B cell (primary cell): Measurements from ENCODE around the gene NPS. TPM values are rescaled to one million over a fixed set of nuclear protein-coding genes. Genes with fewer than 3 reads are reported as not detected.

ENCODE experiments used
- ATAC-seq: fragments of 200-7000 bp; cut with Tn5 transposase; one replicate; pipeline ENCODE4 v1.10.0; 2021; ENCODE audit warnings: low read depth, mild to moderate bottlenecking, moderate number of reproducible peaks, moderate library complexity
- CTCF ChIA-PET: fragments of 350-600 bp; sonication (Branson Sonifier 250); formaldehyde crosslinking; loops from one replicate; lab custom pipeline; 2021; ENCODE audit warnings: antibody characterized with exemption, inconsistent platforms; lab: Charles Lee
- POLR2A ChIA-PET: fragments of 350-600 bp; sonication (Branson Sonifier 250); formaldehyde crosslinking; loops from one replicate; lab custom pipeline; 2021; ENCODE audit warnings: antibody characterized with exemption; lab: Charles Lee
- DNase-seq: peaks from one replicate; pipeline ENCODE4 v3.0.0; 2013
- H2AFZ ChIP-seq: 2 replicates; pipeline ENCODE4 v1.6.1; 2012; ENCODE audit warnings: mild to moderate bottlenecking, low read depth, low read length; ENCODE audit not compliant: insufficient read depth, poor library complexity, severe bottlenecking
- H3K27ac ChIP-seq, 2 donors: 1 replicate in 1 of 2; 2 replicates in 1 of 2; pipeline ENCODE4 v1.5.1; 2012 to 2013; ENCODE audit warnings: low read length in 2 of 2, mild to moderate bottlenecking in 2 of 2, moderate library complexity in 1 of 2
- H3K27me3 ChIP-seq, 4 experiments: fragments of 200-600 bp in 1 of 4; sonication (generic) in 1 of 4; replicated peaks in 1 of 4; 1 replicate in 2 of 4; 2 replicates in 2 of 4; pipeline versions ENCODE4 v1.6.1 to v1.7.0; 2013 to 2016; ENCODE audit warnings: low read length in 3 of 4, mild to moderate bottlenecking in 2 of 4, mixed read lengths in 1 of 4, moderate library complexity in 1 of 4; ENCODE audit not compliant: insufficient read depth in 4 of 4, control insufficient read depth in 3 of 4; ENCODE audit errors: control extremely low read depth in 1 of 4
- H3K36me3 ChIP-seq, 2 experiments: replicated peaks in 1 of 2; 1 replicate in 1 of 2; 2 replicates in 1 of 2; pipeline versions ENCODE4 v1.6.1 to v1.7.1; 2013; ENCODE audit warnings: low read length in 1 of 2; ENCODE audit not compliant: insufficient read depth in 2 of 2, control insufficient read depth in 1 of 2; ENCODE audit errors: control extremely low read depth in 1 of 2, extremely low read depth in 1 of 2
- H3K4me1 ChIP-seq, 2 donors: fragments of 200-600 bp in 1 of 2; sonication (generic) in 1 of 2; 1 replicate in 1 of 2; 2 replicates in 1 of 2; pipeline versions ENCODE4 v1.5.1 to v1.6.1; 2013 to 2017; ENCODE audit warnings: low read length in 2 of 2; ENCODE audit not compliant: control insufficient read depth in 2 of 2, insufficient read depth in 2 of 2
- H3K4me2 ChIP-seq: replicated peaks from 2 replicates; pipeline ENCODE3; 2012; ENCODE audit warnings: mild to moderate bottlenecking, low read depth, low read length; ENCODE audit not compliant: poor library complexity, severe bottlenecking
- H3K4me3 ChIP-seq, 5 experiments: fragments of 200-600 bp in 1 of 5; sonication (generic) in 1 of 5; 1 replicate in 3 of 5; 2 replicates in 2 of 5; pipeline versions ENCODE4 v1.5.1 to v1.7.0; 2011 to 2016; ENCODE audit warnings: low read length in 4 of 5, mild to moderate bottlenecking in 4 of 5, low read depth in 2 of 5, control low read depth in 1 of 5, moderate library complexity in 1 of 5; ENCODE audit not compliant: insufficient read depth in 1 of 5; ENCODE audit errors: control extremely low read depth in 1 of 5, extremely low read depth in 1 of 5
- H3K79me2 ChIP-seq: fragments of 200-600 bp; sonication (generic); one replicate; pipeline ENCODE4 v1.6.0; 2016; ENCODE audit warnings: low read length; ENCODE audit not compliant: control insufficient read depth, insufficient read depth
- H3K9ac ChIP-seq: fragments of 200-600 bp; sonication (generic); 2 replicates; pipeline ENCODE4 v1.6.1; 2017; ENCODE audit warnings: mild to moderate bottlenecking, low read length, moderate library complexity
- H3K9me3 ChIP-seq, 3 donors: one replicate each; pipeline versions ENCODE4 v1.6.1 to v1.7.1; 2013; ENCODE audit warnings: low read length in 2 of 3; ENCODE audit not compliant: control insufficient read depth in 2 of 3, insufficient read depth in 1 of 3; ENCODE audit errors: control extremely low read depth in 1 of 3
- H4K20me1 ChIP-seq: 2 replicates; pipeline ENCODE4 v1.6.0; 2012; ENCODE audit warnings: mild to moderate bottlenecking, low read length; ENCODE audit not compliant: insufficient read depth, control insufficient read depth, poor library complexity, severe bottlenecking
- H3K27ac Mint-ChIP-seq: one replicate; pipeline ENCODE4 v1.8.0; 2021; ENCODE audit warnings: mixed read lengths
- H3K27me3 Mint-ChIP-seq: one replicate; pipeline ENCODE4 v1.8.0; 2021; ENCODE audit warnings: mixed read lengths
- H3K4me1 Mint-ChIP-seq: one replicate; pipeline ENCODE4 v1.8.0; 2021; ENCODE audit warnings: mixed read lengths
- H3K4me3 Mint-ChIP-seq: one replicate; pipeline ENCODE4 v1.8.0; 2021; ENCODE audit warnings: mixed read lengths
- H3K9me3 Mint-ChIP-seq: one replicate; pipeline ENCODE4 v1.8.0; 2022; ENCODE audit warnings: mixed read lengths; ENCODE audit not compliant: insufficient read depth
- CTCF ChIP-seq: fragments of 200-600 bp; IDR thresholded peaks from one replicate; pipeline ENCODE4 v1.8.0; 2022; ENCODE audit warnings: antibody characterized with exemption, mild to moderate bottlenecking
- EZH2 ChIP-seq: IDR thresholded peaks from 2 replicates; pipeline ENCODE4 v1.6.1; 2012; ENCODE audit warnings: borderline replicate concordance, low read depth, mild to moderate bottlenecking, moderate library complexity, low read length; ENCODE audit not compliant: insufficient read depth, poor library complexity, severe bottlenecking
- WGBS: methylation state at CpG from one replicate; pipeline ENCODE4 v1.1.5; 2013; ENCODE audit warnings: missing lambda C conversion rate; ENCODE audit not compliant: insufficient coverage; 5-methylcytosine and 5-hydroxymethylcytosine counted together
- intact Hi-C: fragments of 100-400 bp; cut with micrococcal nuclease; formaldehyde crosslinking; loops from one replicate; pipeline ENCODE4 v1.10.0; 2022
- polyA plus RNA-seq: library from polyadenylated mRNA; depleted of rRNA; stranded (reverse); fragments of >200 nt; gene quantifications from 2 replicates; pipeline ENCODE4 v1.2.3, GENCODE V29; 2012
- total RNA-seq, 2 donors: library from RNA; stranded (reverse); fragments of 120-200 nt in 1 of 2; gene quantifications; 1 replicate in 1 of 2; 2 replicates in 1 of 2; pipeline versions ENCODE4 v1.2.3 to v1.2.4, GENCODE V29; 2013 to 2022

The NPS gene
- total and polyA plus RNA-seq, 2 donors (not counting 1 experiment from before 2014, with no cell fraction given): not detected

- H3K4me3 Mint-ChIP-seq: no peak overlapping the region
- peaks cover 0 to 2% (median 0%) of the 10 kb centered on the region in 3 donors for H3K9me3 ChIP-seq
- H2AFZ ChIP-seq: no peak overlapping the region
- ChIA-PET POLR2A (no interaction called here), CTCF (no interaction called here)
- no peaks in the 10 kb centered on the region for H3K4me1 Mint-ChIP-seq
- no peak overlapping the region for H3K27ac Mint-ChIP-seq
- no peaks in the 10 kb centered on the region for H3K27me3 ChIP-seq
- ATAC-seq: no peak
- DNase-seq: no peak
- no peak overlapping the region for H3K9ac ChIP-seq
- no peak overlapping the region for H3K27ac ChIP-seq
- H3K79me2 ChIP-seq: no peaks in the 10 kb centered on the region
- H3K27me3 Mint-ChIP-seq: peaks cover 6% of the 10 kb centered on the region
- intact Hi-C loops: no loop called here
- H3K4me1 ChIP-seq: no peaks in the 10 kb centered on the region
- H3K4me3 ChIP-seq: no peak overlapping the region
- H3K4me2 ChIP-seq: no peak overlapping the region
- no peaks in the 10 kb centered on the region for H4K20me1 ChIP-seq
- WGBS: 73% methylated on average over 6 of the region's 9 CpGs
- peaks cover 3% of the 10 kb centered on the region for H3K9me3 Mint-ChIP-seq
- no peaks in the 10 kb centered on the region for H3K36me3 ChIP-seq
- TF ChIP-seq CTCF: no peak
- no peak for TF ChIP-seq EZH2
These were observed 43.0 kb upstream of the NPS start for GRCh38 chr10:127506094-127506493.

GRCh38 chr10:127522298-127522697 is 26.8 kb upstream of the NPS start:
- Mint-ChIP-seq H3K4me1 (no peaks in the 10 kb centered on the region), H3K4me3 (no peak overlapping the region), H3K27ac (no peak overlapping the region), H3K9me3 (no peaks in the 10 kb centered on the region), H3K27me3 (no peaks in the 10 kb centered on the region)
- Histone ChIP-seq H3K4me3 (no peak overlapping the region), H3K79me2 (no peaks in the 10 kb centered on the region), H3K9me3 (peaks cover 0 to 7% (median 0%) of the 10 kb centered on the region in 3 donors), H3K27ac (no peak overlapping the region), H3K9ac (no peak overlapping the region), H3K27me3 (no peaks in the 10 kb centered on the region), H3K4me1 (no peaks in the 10 kb centered on the region), H4K20me1 (no peaks in the 10 kb centered on the region), H3K36me3 (no peaks in the 10 kb centered on the region), H3K4me2 (no peak overlapping the region), H2AFZ (no peak overlapping the region)
- 75% methylated on average over 2 of the region's 3 CpGs for WGBS
- DNase-seq (no peak), ATAC-seq (no peak)
- ChIA-PET CTCF (no interaction called here), POLR2A (no interaction called here)
- TF ChIP-seq EZH2 (no peak), CTCF (no peak)
- intact Hi-C loops: no loop called here
